ENCODE measurements around the gene BAHCC1.

Gene BAHCC1

DNA sequence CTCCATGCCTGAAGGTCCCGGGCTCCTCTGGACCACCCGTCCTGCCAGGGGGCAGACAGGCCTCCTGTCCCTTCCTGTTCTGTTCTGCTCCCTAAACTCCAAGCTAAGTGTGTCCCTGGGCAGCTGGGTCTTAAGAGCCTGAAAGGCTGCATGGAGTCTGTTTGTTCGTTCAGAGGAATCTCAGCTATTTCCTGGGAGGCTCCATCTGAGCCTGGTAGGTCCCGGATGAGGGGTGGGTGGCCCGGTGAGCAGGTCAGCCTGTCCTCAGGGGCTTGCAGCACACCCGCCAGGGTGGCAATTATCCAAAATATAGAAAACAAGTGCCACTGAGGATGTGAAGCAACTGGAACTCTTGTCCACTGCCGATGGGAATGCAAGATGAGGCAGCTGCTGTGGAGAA, 104.8 kb downstream of the BAHCC1 start:
- DNase-seq, result no peak

- DNase-seq, result no peak
These were observed 107.3 kb downstream of the BAHCC1 start for GRCh38 chr17:81502471-81503017.

GRCh38 chr17:81503619-81504018, 108.4 kb downstream of the BAHCC1 start:
- no peak for DNase-seq

- peak; percentile 49 for DNase-seq
These were observed 113.5 kb downstream of the BAHCC1 start for GRCh38 chr17:81508639-81509206.

DNA sequence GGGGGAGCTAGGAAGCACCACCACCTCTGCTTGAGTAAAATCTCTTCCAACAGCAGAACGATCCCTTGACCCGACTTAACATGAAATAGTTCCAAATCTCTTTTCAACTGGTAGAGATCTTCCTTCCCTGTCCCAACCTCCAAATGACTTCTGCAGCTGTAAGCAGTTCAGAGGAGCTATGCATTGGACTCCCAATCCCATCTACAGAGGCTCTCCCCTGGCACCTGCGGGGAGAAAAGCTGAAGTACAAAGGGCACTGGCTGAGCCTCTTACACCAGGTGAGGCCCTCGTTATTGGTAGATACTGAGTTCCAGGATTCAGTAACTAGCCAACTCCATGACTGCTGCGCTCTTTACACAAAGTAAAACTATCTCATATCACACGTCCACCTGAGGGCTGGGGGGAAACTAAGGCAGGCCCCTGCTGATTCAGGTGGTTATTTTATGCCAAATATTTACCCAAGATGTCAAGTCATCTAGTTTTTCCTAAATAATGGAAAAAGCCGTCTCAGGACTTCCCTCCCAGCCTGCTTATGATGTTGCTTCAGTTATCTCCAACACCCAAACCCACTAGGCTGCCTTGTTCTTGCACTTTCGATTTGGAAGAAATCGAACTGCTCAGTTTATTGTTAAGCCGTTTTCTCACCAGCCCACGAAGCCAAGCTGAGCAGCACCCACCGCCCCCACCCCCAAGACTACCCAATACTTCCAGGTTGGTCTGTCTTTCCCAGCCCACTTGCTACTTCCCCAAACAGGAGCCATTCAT, 114.1 kb downstream of the BAHCC1 start:
- no peak for DNase-seq

GRCh38 chr17:81509972-81510784, 114.9 kb downstream of the BAHCC1 start:
- DNase-seq, result no peak

DNA sequence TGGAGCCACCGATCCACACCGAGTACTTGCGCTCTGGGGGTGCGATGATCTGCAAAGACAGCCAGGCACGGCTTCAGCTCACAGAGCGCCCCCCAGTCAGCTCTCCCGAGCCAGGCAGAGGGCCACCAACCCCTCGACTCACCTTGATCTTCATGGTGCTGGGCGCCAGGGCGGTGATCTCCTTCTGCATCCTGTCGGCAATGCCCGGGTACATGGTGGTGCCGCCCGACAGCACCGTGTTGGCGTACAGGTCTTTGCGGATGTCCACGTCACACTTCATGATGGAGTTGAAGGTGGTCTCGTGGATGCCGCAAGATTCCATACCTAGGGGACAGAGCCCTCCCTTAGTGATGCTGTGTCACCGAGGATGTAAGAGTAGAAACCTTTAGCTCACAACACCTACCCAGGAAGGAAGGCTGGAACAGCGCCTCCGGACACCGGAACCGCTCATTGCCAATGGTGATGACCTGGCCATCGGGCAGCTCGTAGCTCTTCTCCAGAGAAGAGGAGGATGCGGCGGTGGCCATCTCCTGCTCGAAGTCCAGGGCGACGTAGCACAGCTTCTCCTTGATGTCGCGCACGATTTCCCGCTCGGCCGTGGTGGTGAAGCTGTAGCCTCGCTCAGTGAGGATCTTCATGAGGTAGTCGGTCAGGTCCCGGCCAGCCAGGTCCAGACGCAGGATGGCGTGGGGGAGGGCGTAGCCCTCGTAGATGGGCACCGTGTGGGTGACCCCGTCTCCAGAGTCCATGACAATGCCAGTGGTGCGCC, 115.7 kb downstream of the BAHCC1 start:
- no peak for DNase-seq

DNA sequence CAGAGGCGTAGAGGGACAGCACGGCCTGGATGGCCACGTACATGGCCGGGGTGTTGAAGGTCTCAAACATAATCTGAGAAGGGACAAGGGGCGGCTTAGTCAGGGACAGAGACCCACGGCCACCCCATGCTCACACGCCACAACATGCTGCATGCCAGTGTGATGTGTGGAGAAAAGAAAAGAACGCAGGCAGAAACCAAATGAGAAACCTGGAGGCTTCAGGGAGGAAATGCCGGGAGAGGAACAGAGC, 116.2 kb downstream of the BAHCC1 start:
- no peak for DNase-seq

GRCh38 chr17:81511804-81512561, 116.7 kb downstream of the BAHCC1 start:
- no peak for DNase-seq

- peak; percentile 89 for DNase-seq
These were observed 117.5 kb downstream of the BAHCC1 start, which contains the start of gene ACTG1 for GRCh38 chr17:81512562-81513371. Gene ACTG1 (minus strand): TSS chr17:81512799. CDS start chr17:81512354, 445 bp downstream.

DNA sequence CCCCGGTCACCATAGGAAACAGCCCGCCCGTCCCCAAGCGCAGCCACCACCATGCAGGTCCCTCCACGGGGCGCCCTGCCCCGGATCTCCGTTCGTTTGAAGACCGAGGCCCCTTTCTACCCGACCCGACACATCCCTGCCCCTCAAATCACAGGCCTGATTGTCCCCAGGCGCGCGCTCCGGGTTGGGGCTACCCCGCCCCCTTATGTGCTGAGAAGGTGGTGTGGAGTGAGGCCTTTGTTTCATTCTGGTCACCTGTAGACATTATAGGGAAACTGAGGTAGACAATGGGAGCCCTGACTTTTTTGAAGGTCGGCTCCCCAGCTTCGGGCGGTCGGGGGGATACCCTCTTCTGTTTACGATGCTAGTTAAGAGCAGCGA, 118.1 kb downstream of the BAHCC1 start:
- DNase-seq, result peak; percentile 73

DNA sequence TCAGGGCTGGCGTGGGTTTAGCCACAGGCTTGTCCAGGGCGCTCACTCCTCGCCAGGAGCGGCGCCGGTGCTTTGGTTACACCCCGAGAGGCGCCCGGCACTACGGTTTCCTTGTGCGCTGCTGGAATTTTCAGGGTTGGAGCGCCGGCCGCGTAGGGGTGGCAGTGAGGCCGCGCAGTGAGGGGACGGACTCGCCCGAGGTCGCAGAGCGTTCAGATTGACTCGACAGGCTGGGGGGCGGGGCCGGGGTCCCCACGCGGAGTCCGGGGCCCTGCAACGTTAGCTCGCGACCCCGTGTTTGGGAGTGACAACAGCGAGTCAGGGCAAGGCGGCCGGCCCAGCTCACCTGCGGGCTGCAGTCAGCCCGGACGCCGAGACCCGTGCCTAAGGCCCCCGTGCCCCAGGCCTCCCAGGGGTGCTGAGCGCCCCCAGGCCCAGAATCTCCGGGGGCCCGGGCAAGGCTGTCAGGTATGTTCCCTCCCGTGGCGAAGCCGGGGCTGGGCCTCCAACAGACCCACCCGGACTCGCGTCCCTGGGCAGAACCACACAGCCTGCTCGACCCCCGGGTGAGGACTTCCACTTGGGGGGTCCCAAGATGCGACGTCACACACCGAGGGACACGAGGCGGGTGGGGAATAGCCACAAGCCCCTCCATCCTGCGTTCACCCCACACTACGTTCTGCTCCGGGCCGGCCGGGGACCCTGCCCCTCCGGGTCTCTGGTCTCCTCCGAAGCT, 118.7 kb downstream of the BAHCC1 start:
- DNase-seq, result peak; percentile 73

GRCh38 chr17:81514489-81514738, 119.2 kb downstream of the BAHCC1 start:
- DNase-seq, result no peak

- DNase-seq, result peak; percentile 74
These were observed 119.7 kb downstream of the BAHCC1 start for GRCh38 chr17:81514739-81515529.

DNA sequence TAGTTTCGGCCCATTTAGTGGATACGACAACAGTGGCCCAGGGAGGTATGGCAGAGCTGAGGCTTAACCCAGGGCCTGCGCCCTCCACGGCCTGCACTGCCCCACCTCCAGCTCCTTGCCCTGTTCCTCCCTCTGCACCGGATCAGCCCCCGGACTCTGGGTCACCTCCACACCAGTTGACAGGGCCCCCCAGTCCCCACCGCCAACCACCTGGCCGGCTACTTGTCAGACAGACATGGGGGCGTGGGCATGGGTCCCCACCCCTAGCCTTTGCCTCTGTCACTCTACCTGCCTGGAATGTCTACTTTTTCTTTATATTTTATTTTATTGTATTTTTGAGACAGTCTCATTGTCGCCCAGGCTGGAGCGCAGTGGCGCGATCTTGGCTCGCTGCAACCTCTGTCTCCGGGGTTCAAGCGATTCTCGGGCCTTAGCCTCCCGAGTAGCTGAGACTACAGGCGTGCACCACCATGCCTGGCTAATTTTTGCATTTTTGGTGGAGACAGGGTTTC, 120.3 kb downstream of the BAHCC1 start:
- DNase-seq, result no peak

Measured in NCI-H2227 treated with DMSO at 0.1 percent for 48 hours (cell line).